CD14-positive monocyte (primary cell): ENCODE results near the gene WIZ. TPM values are rescaled to one million over a fixed set of nuclear protein-coding genes. Genes with fewer than 3 reads are reported as not detected.

Experiments used
- DNase-seq, 3 donors: peaks; one replicate each; pipeline ENCODE4 v3.0.0-alpha.2; 2011 to 2022
- H2AFZ ChIP-seq: 2 replicates; pipeline ENCODE4 v1.6.0; 2012; ENCODE audit warnings: mild to moderate bottlenecking, low read depth, low read length, inconsistent platforms; ENCODE audit not compliant: insufficient read depth, poor library complexity, severe bottlenecking
- H3K27ac ChIP-seq, 2 donors: 1 replicate in 1 of 2; 2 replicates in 1 of 2; pipeline ENCODE4 v1.5.1; 2012 to 2013; ENCODE audit warnings: low read length in 2 of 2, control low read depth in 1 of 2, inconsistent platforms in 1 of 2, low read depth in 1 of 2, mild to moderate bottlenecking in 1 of 2
- H3K27me3 ChIP-seq, 2 donors: one replicate each; pipeline versions ENCODE4 v1.6.0 to v1.6.1; 2011 to 2013; ENCODE audit warnings: low read length in 2 of 2; ENCODE audit not compliant: control insufficient read depth in 2 of 2, insufficient read depth in 2 of 2
- H3K36me3 ChIP-seq, 2 donors: replicated peaks in 1 of 2; 1 replicate in 1 of 2; 2 replicates in 1 of 2; pipeline versions ENCODE4 v1.5.1 to v1.6.1; 2012 to 2013; ENCODE audit warnings: low read length in 2 of 2, control low read depth in 1 of 2, inconsistent platforms in 1 of 2, mild to moderate bottlenecking in 1 of 2; ENCODE audit not compliant: insufficient read depth in 2 of 2, control insufficient read depth in 1 of 2
- H3K4me1 ChIP-seq, 2 donors: 1 replicate in 1 of 2; 2 replicates in 1 of 2; pipeline versions ENCODE4 v1.5.1 to v1.6.1; 2012 to 2013; ENCODE audit warnings: low read length in 2 of 2, control low read depth in 1 of 2, inconsistent platforms in 1 of 2, mild to moderate bottlenecking in 1 of 2, moderate library complexity in 1 of 2; ENCODE audit not compliant: insufficient read depth in 2 of 2, control insufficient read depth in 1 of 2
- H3K4me2 ChIP-seq: replicated peaks from 2 replicates; pipeline ENCODE3; 2012; ENCODE audit warnings: low read length, moderate library complexity, mild to moderate bottlenecking; ENCODE audit not compliant: poor library complexity, severe bottlenecking; ENCODE audit errors: extremely low read depth
- H3K4me3 ChIP-seq, 3 experiments: fragments of 200-600 bp in 1 of 3; sonication (generic) in 1 of 3; replicated peaks in 1 of 3; 1 replicate in 2 of 3; 2 replicates in 1 of 3; pipeline ENCODE4 v1.5.1; 2011 to 2013; ENCODE audit warnings: low read length in 3 of 3, mild to moderate bottlenecking in 3 of 3, control low read depth in 2 of 3, low read depth in 2 of 3, inconsistent platforms in 1 of 3, moderate library complexity in 1 of 3
- H3K79me2 ChIP-seq: 2 replicates; pipeline ENCODE4 v1.6.0; 2012; ENCODE audit warnings: mild to moderate bottlenecking, control low read depth, inconsistent platforms, low read length, moderate library complexity; ENCODE audit not compliant: insufficient read depth
- H3K9ac ChIP-seq: 2 replicates; pipeline ENCODE4 v1.6.0; 2017; ENCODE audit warnings: low read length, mild to moderate bottlenecking; ENCODE audit not compliant: insufficient read depth, poor library complexity, severe bottlenecking
- H3K9me3 ChIP-seq, 2 donors: replicated peaks in 1 of 2; 1 replicate in 1 of 2; 2 replicates in 1 of 2; pipeline versions ENCODE4 v1.5.1 to v1.6.1; 2012 to 2013; ENCODE audit warnings: low read length in 2 of 2, control low read depth in 1 of 2; ENCODE audit not compliant: control insufficient read depth in 1 of 2, insufficient read depth in 1 of 2
- H4K20me1 ChIP-seq: 2 replicates; pipeline ENCODE4 v1.6.0; 2012; ENCODE audit warnings: mild to moderate bottlenecking, low read length, control low read depth, moderate library complexity; ENCODE audit not compliant: insufficient read depth
- H3K27ac Mint-ChIP-seq, 7 donors: one replicate each; pipeline ENCODE4 v1.8.0; 2020; ENCODE audit warnings: mild to moderate bottlenecking in 7 of 7, mixed read lengths in 7 of 7, moderate library complexity in 6 of 7, inconsistent platforms in 2 of 7
- H3K27me3 Mint-ChIP-seq, 3 donors: one replicate each; pipeline ENCODE4 v1.8.0; 2021 to 2022; ENCODE audit warnings: low read depth in 3 of 3, mild to moderate bottlenecking in 3 of 3, mixed read lengths in 3 of 3, moderate library complexity in 3 of 3, inconsistent platforms in 1 of 3
- H3K36me3 Mint-ChIP-seq, 2 donors: one replicate each; pipeline ENCODE4 v1.8.0; 2020; ENCODE audit warnings: mixed read lengths in 2 of 2, inconsistent platforms in 1 of 2, mild to moderate bottlenecking in 1 of 2
- H3K4me1 Mint-ChIP-seq: one replicate; pipeline ENCODE4 v1.8.0; 2020; ENCODE audit warnings: mild to moderate bottlenecking, mixed read lengths
- H3K4me3 Mint-ChIP-seq, 2 donors: one replicate each; pipeline ENCODE4 v1.8.0; 2020; ENCODE audit warnings: mild to moderate bottlenecking in 2 of 2, mixed read lengths in 2 of 2, moderate library complexity in 1 of 2
- H3K9me3 Mint-ChIP-seq, 7 donors: one replicate each; pipeline ENCODE4 v1.8.0; 2020 to 2022; ENCODE audit warnings: mixed read lengths in 7 of 7, mild to moderate bottlenecking in 6 of 7, moderate library complexity in 6 of 7, inconsistent platforms in 2 of 7
- CTCF ChIP-seq: fragments of 200-600 bp; IDR thresholded peaks from one replicate; pipeline ENCODE4 v1.8.0; 2022; ENCODE audit warnings: antibody characterized with exemption, mild to moderate bottlenecking
- WGBS: methylation state at CpG from one replicate; pipeline ENCODE4 v1.1.5; 2013; ENCODE audit warnings: missing lambda C conversion rate; ENCODE audit not compliant: insufficient coverage; 5-methylcytosine and 5-hydroxymethylcytosine counted together
- intact Hi-C, 2 donors: fragments of 100-400 bp; cut with micrococcal nuclease; formaldehyde crosslinking; loops; one replicate each; pipeline versions ENCODE4 v1.15.0 to v1.15.1; 2023
- polyA plus RNA-seq, 3 donors: library from polyadenylated mRNA; depleted of rRNA in 1 of 3; unstranded in 2 of 3; stranded (reverse) in 1 of 3; fragments of 300-500 nt in 2 of 3; fragments of >200 nt in 1 of 3; fragmentation: Illumina TruSeq in 2 of 3; gene quantifications; 1 replicate in 2 of 3; 2 replicates in 1 of 3; pipeline ENCODE4 v1.2.3, GENCODE V29; 2012 to 2021

WIZ gene
- polyA plus RNA-seq, 3 donors, result 0.47 to 13.7 (median 0.51) TPM

GRCh38 chr19:15399635-15400034 is 50.1 kb downstream of the WIZ start:
- peaks cover 0 to 1% (median 0%) of the 10 kb centered on the region in 7 donors for H3K9me3 Mint-ChIP-seq
- Histone ChIP-seq H3K4me3 (no peak overlapping the region), H2AFZ (no peak overlapping the region), H3K9me3 (no peaks in the 10 kb centered on the region), H3K36me3 (peaks cover 86 to 100% of the 10 kb centered on the region in 2 donors), H3K27ac (no peak overlapping the region), H3K79me2 (peaks cover 38% of the 10 kb centered on the region), H3K4me1 (no peaks in the 10 kb centered on the region), H3K27me3 (no peaks in the 10 kb centered on the region), H4K20me1 (peaks cover 82% of the 10 kb centered on the region), H3K4me2 (no peak overlapping the region), H3K9ac (no peak overlapping the region)
- no peak for DNase-seq
- intact Hi-C loops, result no loop called here
- no peak for TF ChIP-seq CTCF
- H3K4me3 Mint-ChIP-seq, result no peak overlapping the region
- 100% methylated on average over 8 of the region's 14 CpGs for WGBS
- H3K36me3 Mint-ChIP-seq, result peaks cover 69 to 85% of the 10 kb centered on the region in 2 donors
- H3K4me1 Mint-ChIP-seq, result peaks cover 2% of the 10 kb centered on the region
- H3K27ac Mint-ChIP-seq, result no peak overlapping the region
- no peaks in the 10 kb centered on the region for H3K27me3 Mint-ChIP-seq

GRCh38 chr19:15399234-15399515 is 50.6 kb downstream of the WIZ start:
- H3K27me3 Mint-ChIP-seq, result no peaks in the 10 kb centered on the region
- Histone ChIP-seq H3K9me3 (no peaks in the 10 kb centered on the region), H3K9ac (no peak overlapping the region), H3K27me3 (no peaks in the 10 kb centered on the region), H3K4me1 (no peaks in the 10 kb centered on the region), H3K36me3 (peaks cover 86 to 100% of the 10 kb centered on the region in 2 donors), H3K4me2 (no peak overlapping the region), H3K79me2 (peaks cover 34% of the 10 kb centered on the region), H4K20me1 (peaks cover 82% of the 10 kb centered on the region), H3K4me3 (no peak overlapping the region), H3K27ac (no peak overlapping the region), H2AFZ (no peak overlapping the region)
- H3K9me3 Mint-ChIP-seq, result peaks cover 0 to 1% (median 0%) of the 10 kb centered on the region in 7 donors
- no peak for TF ChIP-seq CTCF
- peaks cover 73 to 87% of the 10 kb centered on the region in 2 donors for H3K36me3 Mint-ChIP-seq
- 99% methylated on average over 8 of the region's 8 CpGs for WGBS
- H3K4me3 Mint-ChIP-seq, result no peak overlapping the region
- no peak for DNase-seq
- no peaks in the 10 kb centered on the region for H3K4me1 Mint-ChIP-seq
- intact Hi-C loops, result no loop called here
- peak overlapping the region in 1 of 7 donors; percentile 26 for H3K27ac Mint-ChIP-seq
